H1 (cell line): Measurements from ENCODE around the gene ADIPOR2. TPM values are rescaled to one million over a fixed set of nuclear protein-coding genes. Genes with fewer than 3 reads are reported as not detected.

Experiments used
- CTCF ChIA-PET: fragments of 300-600 bp; sonication (Branson Sonifier 250); formaldehyde crosslinking; loops from one replicate; lab custom pipeline; 2021; ENCODE audit not compliant: partially characterized antibody; lab: Charles Lee
- POLR2A ChIA-PET: fragments of 300-600 bp; sonication (Branson Sonifier 250); formaldehyde crosslinking; loops from one replicate; lab custom pipeline; 2021; ENCODE audit warnings: inconsistent platforms; ENCODE audit not compliant: partially characterized antibody; lab: Charles Lee
- DNase-seq, 2 experiments: peaks; one replicate each; pipeline versions ENCODE4 v3.0.0 to v3.0.0-alpha.2; 2010 to 2022; ENCODE audit warnings: low spot score in 2 of 2, low read depth in 1 of 2, mixed read lengths in 1 of 2
- FAIRE-seq: peaks from 2 replicates; lab custom pipeline; 2011; peaks lifted over from hg19 to GRCh38; lab: Jason Lieb, UNC
- H2AFZ ChIP-seq: 2 replicates; pipeline ENCODE4 v1.8.1; 2012; ENCODE audit warnings: low read length, inconsistent platforms
- H2AK5ac ChIP-seq: 2 replicates; pipeline ENCODE4 v1.6.1; 2013; ENCODE audit warnings: low read depth, low read length
- H2BK120ac ChIP-seq: replicated peaks from 2 replicates; pipeline ENCODE3; 2013; ENCODE audit warnings: low read depth, low read length, inconsistent platforms
- H2BK12ac ChIP-seq: 2 replicates; pipeline ENCODE4 v1.6.1; 2013; ENCODE audit warnings: low read depth, low read length
- H2BK15ac ChIP-seq: 2 replicates; pipeline ENCODE4 v1.6.1; 2013; ENCODE audit warnings: low read length
- H2BK20ac ChIP-seq: 2 replicates; pipeline ENCODE4 v1.6.1; 2013; ENCODE audit warnings: low read length
- H2BK5ac ChIP-seq: 2 replicates; pipeline ENCODE4 v1.6.1; 2013; ENCODE audit warnings: low read depth, low read length
- H3K14ac ChIP-seq: 2 replicates; pipeline ENCODE4 v1.6.1; 2013; ENCODE audit warnings: inconsistent platforms; ENCODE audit not compliant: insufficient read length
- H3K18ac ChIP-seq: 2 replicates; pipeline ENCODE4 v1.6.1; 2013; ENCODE audit warnings: low read length; ENCODE audit errors: extremely low read depth
- H3K23ac ChIP-seq: 2 replicates; pipeline ENCODE4 v1.6.1; 2013; ENCODE audit warnings: inconsistent platforms; ENCODE audit not compliant: insufficient read length
- H3K23me2 ChIP-seq: 2 replicates; pipeline ENCODE4 v1.6.1; 2013; ENCODE audit warnings: low read depth, low read length
- H3K27ac ChIP-seq: 2 replicates; pipeline ENCODE4 v1.6.1; 2011; ENCODE audit warnings: low read depth, low read length, inconsistent platforms
- H3K27me3 ChIP-seq, 4 experiments: replicated peaks in 1 of 4; 1 replicate in 1 of 4; 2 replicates in 3 of 4; pipeline versions ENCODE4 v1.6.1 to v1.8.1; 2011 to 2013; ENCODE audit warnings: low read length in 3 of 4, mild to moderate bottlenecking in 3 of 4, inconsistent platforms in 2 of 4, mixed read lengths in 2 of 4, moderate library complexity in 1 of 4; ENCODE audit not compliant: control insufficient read depth in 3 of 4, insufficient read depth in 3 of 4; ENCODE audit errors: extremely low read depth in 1 of 4
- H3K36me3 ChIP-seq, 4 experiments: 2 replicates each; pipeline versions ENCODE4 v1.6.1 to v1.8.1; 2011 to 2013; ENCODE audit warnings: mild to moderate bottlenecking in 4 of 4, low read length in 3 of 4, moderate library complexity in 2 of 4, control low read depth in 1 of 4, inconsistent platforms in 1 of 4; ENCODE audit not compliant: insufficient read depth in 4 of 4, control insufficient read depth in 2 of 4
- H3K4ac ChIP-seq: replicated peaks from 2 replicates; pipeline ENCODE3; 2013; ENCODE audit warnings: low read length, low read depth, mixed read lengths, inconsistent platforms; ENCODE audit not compliant: insufficient read length
- H3K4me1 ChIP-seq, 4 experiments: replicated peaks in 1 of 4; 1 replicate in 1 of 4; 2 replicates in 3 of 4; pipeline versions ENCODE4 v1.6.1 to v1.8.1; 2011 to 2013; ENCODE audit warnings: low read length in 3 of 4, inconsistent platforms in 2 of 4, mixed read lengths in 1 of 4; ENCODE audit not compliant: insufficient read depth in 4 of 4, control insufficient read depth in 3 of 4
- H3K4me2 ChIP-seq, 2 experiments: 2 replicates each; pipeline versions ENCODE4 v1.6.1 to v1.8.1; 2011 to 2013; ENCODE audit warnings: low read depth in 2 of 2, low read length in 2 of 2, control low read depth in 1 of 2, inconsistent platforms in 1 of 2, mild to moderate bottlenecking in 1 of 2; ENCODE audit not compliant: insufficient read depth in 1 of 2
- H3K4me3 ChIP-seq, 4 experiments: fragments of 200-600, 300-600 bp in 1 of 4; sonication (generic), shearing (Covaris generic), sonication (Bioruptor Twin) in 1 of 4; 2 replicates each; pipeline versions ENCODE4 v1.5.1 to v1.8.1; 2011 to 2016; ENCODE audit warnings: low read length in 4 of 4, low read depth in 3 of 4, control low read depth in 2 of 4, inconsistent platforms in 2 of 4, mild to moderate bottlenecking in 2 of 4, mixed read lengths in 1 of 4, moderate library complexity in 1 of 4; ENCODE audit not compliant: insufficient read depth in 2 of 4; ENCODE audit errors: extremely low read depth in 1 of 4
- H3K56ac ChIP-seq: replicated peaks from 2 replicates; pipeline ENCODE3; 2013; ENCODE audit warnings: low read depth, mild to moderate bottlenecking, mixed read lengths, low read length, inconsistent platforms; ENCODE audit not compliant: insufficient read length
- H3K79me1 ChIP-seq: 2 replicates; pipeline ENCODE4 v1.6.1; 2013; ENCODE audit warnings: low read depth, low read length, control low read depth
- H3K79me2 ChIP-seq, 2 experiments: 2 replicates each; pipeline versions ENCODE4 v1.6.1 to v1.8.1; 2012 to 2013; ENCODE audit warnings: low read length in 2 of 2, mild to moderate bottlenecking in 2 of 2, inconsistent platforms in 1 of 2; ENCODE audit not compliant: insufficient read depth in 2 of 2, control insufficient read depth in 1 of 2
- H3K9ac ChIP-seq, 4 experiments: replicated peaks in 1 of 4; 1 replicate in 1 of 4; 2 replicates in 3 of 4; pipeline versions ENCODE4 v1.6.1 to v1.8.1; 2011 to 2013; ENCODE audit warnings: low read depth in 3 of 4, low read length in 3 of 4, control low read depth in 2 of 4, mild to moderate bottlenecking in 2 of 4, moderate library complexity in 2 of 4, inconsistent platforms in 1 of 4; ENCODE audit errors: extremely low read depth in 1 of 4
- H3K9me3 ChIP-seq, 2 experiments: 2 replicates each; pipeline versions ENCODE4 v1.6.1 to v1.8.1; 2012 to 2013; ENCODE audit warnings: mild to moderate bottlenecking in 2 of 2, moderate library complexity in 2 of 2, control low read depth in 1 of 2, inconsistent platforms in 1 of 2, low read depth in 1 of 2, low read length in 1 of 2, mixed read lengths in 1 of 2; ENCODE audit not compliant: insufficient read depth in 2 of 2
- H4K20me1 ChIP-seq, 2 experiments: replicated peaks in 1 of 2; 2 replicates each; pipeline versions ENCODE3 to v1.8.1; 2011 to 2013; ENCODE audit warnings: inconsistent platforms in 2 of 2, low read length in 2 of 2, mild to moderate bottlenecking in 1 of 2; ENCODE audit not compliant: insufficient read depth in 2 of 2, control insufficient read depth in 1 of 2
- H4K5ac ChIP-seq: 2 replicates; pipeline ENCODE4 v1.6.1; 2013; ENCODE audit warnings: low read length, low read depth, mixed read lengths, inconsistent platforms; ENCODE audit not compliant: insufficient read length
- H4K8ac ChIP-seq: 2 replicates; pipeline ENCODE4 v1.8.0; 2013; ENCODE audit warnings: mild to moderate bottlenecking, moderate library complexity, low read length, inconsistent platforms; ENCODE audit not compliant: insufficient read depth; ENCODE audit errors: extremely low read depth
- H4K91ac ChIP-seq: replicated peaks from 2 replicates; pipeline ENCODE3; 2013; ENCODE audit warnings: low read length, mixed read lengths, inconsistent platforms; ENCODE audit not compliant: insufficient read length
- BRCA1 ChIP-seq: IDR thresholded peaks from 2 replicates; pipeline ENCODE4 v1.6.1; 2012; ENCODE audit warnings: low read depth, low read length, improper control_type of control experiment
- CEBPB ChIP-seq: IDR thresholded peaks from 2 replicates; pipeline ENCODE4 v1.6.1; 2012; ENCODE audit warnings: low read depth, low read length
- CHD1 ChIP-seq: IDR thresholded peaks from 2 replicates; pipeline ENCODE4 v1.6.1; 2012; ENCODE audit warnings: low read depth, low read length, improper control_type of control experiment
- JUN ChIP-seq: IDR thresholded peaks from 2 replicates; pipeline ENCODE4 v1.6.1; 2011; ENCODE audit warnings: low read depth, mild to moderate bottlenecking, improper control_type of control experiment, low read length
- MAFK ChIP-seq: IDR thresholded peaks from 2 replicates; pipeline ENCODE4 v1.6.1; 2012; ENCODE audit warnings: low read depth, mild to moderate bottlenecking, improper control_type of control experiment, low read length
- NANOG ChIP-seq: IDR thresholded peaks from 2 replicates; pipeline ENCODE4 v1.6.1; 2011; ENCODE audit warnings: low read length, low read depth, mild to moderate bottlenecking, inconsistent platforms; ENCODE audit not compliant: insufficient read depth, poor library complexity, severe bottlenecking
- RXRA ChIP-seq: IDR thresholded peaks from 2 replicates; pipeline ENCODE4 v1.6.1; 2011; ENCODE audit warnings: low read depth, mild to moderate bottlenecking, low read length, moderate library complexity; ENCODE audit not compliant: insufficient read depth
- SIRT6 ChIP-seq: IDR thresholded peaks from one replicate; pipeline ENCODE4 v1.7.1; 2012; ENCODE audit warnings: low read length, inconsistent platforms
- SP2 ChIP-seq: IDR thresholded peaks from 2 replicates; pipeline ENCODE4 v1.6.1; 2012; ENCODE audit warnings: mild to moderate bottlenecking, low read length, inconsistent platforms
- TAF7 ChIP-seq: optimal IDR thresholded peaks from 2 replicates; pipeline ENCODE3; 2011; ENCODE audit warnings: low read depth, mild to moderate bottlenecking, inconsistent platforms, low read length, moderate library complexity, borderline replicate concordance
- TEAD4 ChIP-seq: IDR thresholded peaks from 2 replicates; pipeline ENCODE4 v1.6.1; 2012; ENCODE audit warnings: low read depth, low read length, inconsistent platforms, mixed read lengths
- WGBS, 2 experiments: shearing (Covaris generic) in 1 of 2; methylation state at CpG; one replicate each; pipeline versions ENCODE4 v1.1.6 to v1.1.7; 2013 to 2015; ENCODE audit warnings: low lambda C conversion rate in 2 of 2, mixed read lengths in 2 of 2, inconsistent platforms in 1 of 2, low coverage in 1 of 2, missing lambda C conversion rate in 1 of 2; ENCODE audit not compliant: insufficient replicate concordance in 2 of 2, insufficient coverage in 1 of 2, insufficient read length in 1 of 2; ENCODE audit errors: extremely low coverage in 1 of 2, missing lambda C conversion rate in 1 of 2; 5-methylcytosine and 5-hydroxymethylcytosine counted together
- polyA plus RNA-seq, 7 experiments: library from polyadenylated mRNA; depleted of rRNA in 3 of 7; stranded (reverse) in 5 of 7; unstranded in 2 of 7; fragments of >200 nt in 5 of 7; fragments of 200-250 nt in 2 of 7; gene quantifications; 1 replicate in 5 of 7; 2 replicates in 1 of 7; 4 replicates in 1 of 7; pipeline versions ENCODE4 v1.2.1 to v1.2.3, GENCODE V29; 2011 to 2013; ENCODE audit warnings: missing spikeins in 2 of 7, mixed read lengths in 2 of 7
- total RNA-seq: library from RNA; stranded (reverse); fragmentation: NEBNext Ultra II Directional; extraction: Animal tissue kit (Norgen Biotek cat#: 25700); gene quantifications from 2 replicates; pipeline ENCODE4 v1.2.1, GENCODE V29; 2021

Gene ADIPOR2
- total and polyA plus RNA-seq, 2 of the 8 experiments (the other 6 are each of a cell fraction or from before 2014, with no cell fraction given): 17.5 to 50.8 TPM

DNA sequence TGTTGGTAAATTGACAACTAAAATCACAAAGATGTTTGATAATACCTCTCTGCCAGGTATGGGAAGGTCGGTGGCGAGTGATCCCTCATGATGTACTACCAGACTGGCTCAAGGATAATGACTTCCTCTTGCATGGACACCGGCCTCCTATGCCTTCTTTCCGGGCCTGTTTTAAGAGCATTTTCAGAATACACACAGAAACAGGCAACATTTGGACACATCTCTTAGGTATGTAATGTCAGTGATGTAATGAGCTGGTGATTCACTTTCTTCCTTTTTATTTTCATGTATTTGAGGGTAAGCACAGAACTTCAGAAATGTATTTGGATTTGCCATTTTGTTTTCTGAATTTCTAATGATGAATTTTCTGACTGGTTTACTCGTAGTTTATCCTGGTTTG is 86.9 kb downstream of the ADIPOR2 start:
- Histone ChIP-seq H3K23me2 (no peaks in the 10 kb centered on the region), H3K4me2 (no peak overlapping the region), H3K27me3 (no peaks in the 10 kb centered on the region), H3K14ac (no peak overlapping the region), H2AFZ (no peak overlapping the region), H3K79me2 (0 out of 4 replicates have a peak, but pooled peaks cover 0 to 10% of the 10 kb centered on the region in 2 experiments), H2BK120ac (no peak overlapping the region), H2BK15ac (no peak overlapping the region), H3K36me3 (peaks cover 0 to 5% (median 4%) of the 10 kb centered on the region in 4 experiments; a peak in 5 of 8 replicates), H3K23ac (no peak overlapping the region), H2BK20ac (no peak overlapping the region), H3K9me3 (no peaks in the 10 kb centered on the region), H3K18ac (no peak overlapping the region), H4K8ac (no peak overlapping the region), H4K20me1 (peaks cover 7 to 8% of the 10 kb centered on the region in 2 experiments), H4K5ac (no peak overlapping the region), H3K4me1 (peaks cover 0 to 5% (median 3%) of the 10 kb centered on the region in 4 experiments; a peak in 2 of 7 replicates), H2AK5ac (no peak overlapping the region), H3K4ac (no peak overlapping the region), H3K56ac (no peak overlapping the region), H2BK5ac (no peak overlapping the region), H3K27ac (no peak overlapping the region), H2BK12ac (no peak overlapping the region), H3K4me3 (no peak overlapping the region), H3K79me1 (peaks cover 2% of the 10 kb centered on the region; the same call in 1 of the 2 replicates), H3K9ac (no peak overlapping the region), H4K91ac (no peak overlapping the region)
- WGBS, 2 experiments: 95% methylated on average over 5 of the region's 5 CpGs; no CpG with 5 or more reads in 1 of the 2 experiments
- no peak for DNase-seq
- no peak for FAIRE-seq
- ChIA-PET POLR2A (no interaction called here), CTCF (interaction anchor here (0.6 kb wide), 1 partner anchor 63 kb away, joined by 3 read pairs; no protein-coding TSS in a partner anchor)
- TF ChIP-seq TAF7 (no peak), SP2 (no peak), SIRT6 (no peak), MAFK (no peak), CHD1 (no peak), BRCA1 (no peak), JUN (no peak), RXRA (no peak), CEBPB (no peak), TEAD4 (no peak), NANOG (no peak)
